NT2/D1 (cell line): Measurements from ENCODE around the gene TTLL7.

Experiments
- SUZ12 ChIP-seq: IDR thresholded peaks from 2 replicates; pipeline ENCODE4 v1.6.1; 2011; ENCODE audit not compliant: insufficient read length, insufficient read depth; ENCODE audit errors: extremely low read depth
- YY1 ChIP-seq: IDR thresholded peaks from 2 replicates; pipeline ENCODE4 v1.6.1; 2011; ENCODE audit not compliant: insufficient read length, insufficient read depth
- ZNF274 ChIP-seq: IDR thresholded peaks from 2 replicates; pipeline ENCODE4 v1.6.1; 2011; ENCODE audit warnings: mild to moderate bottlenecking, low read depth, low read length

DNA sequence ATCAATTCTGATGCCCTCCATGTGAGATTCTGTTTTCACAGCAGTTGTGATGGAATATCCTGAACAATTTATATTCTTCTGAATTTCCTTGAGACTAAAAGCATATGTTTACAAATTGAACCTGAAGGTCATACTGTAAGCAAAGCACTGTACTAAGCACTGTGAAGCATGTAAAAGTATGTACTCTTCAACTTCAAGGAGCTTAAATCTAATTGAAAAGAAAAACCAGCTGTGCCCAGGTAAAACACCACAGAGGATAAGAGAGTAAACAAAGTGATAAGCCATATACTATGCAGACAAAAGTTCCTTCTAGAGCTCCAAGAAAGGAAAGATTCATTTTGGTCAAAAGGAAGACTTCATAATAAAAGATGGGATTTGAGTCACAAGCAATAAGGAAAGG is 71.9 kb downstream of the TTLL7 start:
- TF ChIP-seq YY1 (no peak), SUZ12 (no peak), ZNF274 (no peak)
